ENCODE results near the gene SETBP1. TPM values are rescaled to one million over a fixed set of nuclear protein-coding genes. Genes with fewer than 3 reads are reported as not detected.

SETBP1 gene
- total RNA-seq, 1 donor from 2014 or later: 51.0 TPM

GRCh38 chr18:44841752-44842587 is 161.3 kb downstream of the SETBP1 start:
- DNase-seq (ENCODE audit: low spot score): no peak

GRCh38 chr18:44842588-44843412 is 162.1 kb downstream of the SETBP1 start:
- no peak for DNase-seq (ENCODE audit: low spot score)

GRCh38 chr18:44844486-44844885 is 163.8 kb downstream of the SETBP1 start:
- DNase-seq (ENCODE audit: low spot score): no peak

- no peak for DNase-seq (ENCODE audit: low spot score)
Measured at GRCh38 chr18:44846450-44846849, 165.8 kb downstream of the SETBP1 start.

GRCh38 chr18:44848644-44849335 is 168.1 kb downstream of the SETBP1 start:
- DNase-seq (ENCODE audit: low spot score): no peak

GRCh38 chr18:44849361-44849760 is 168.7 kb downstream of the SETBP1 start:
- DNase-seq (ENCODE audit: low spot score): no peak

GRCh38 chr18:44850001-44850400 is 169.3 kb downstream of the SETBP1 start:
- no peak for DNase-seq (ENCODE audit: low spot score)

GRCh38 chr18:44851856-44852621 is 171.4 kb downstream of the SETBP1 start:
- DNase-seq (ENCODE audit: low spot score): no peak

- no peak for DNase-seq (ENCODE audit: low spot score)
Measured at GRCh38 chr18:44852818-44853217, 172.1 kb downstream of the SETBP1 start.

GRCh38 chr18:44853430-44853829 is 172.7 kb downstream of the SETBP1 start:
- DNase-seq (ENCODE audit: low spot score): no peak

GRCh38 chr18:44855681-44856080 is 175.0 kb downstream of the SETBP1 start:
- DNase-seq (ENCODE audit: low spot score): no peak

- no peak for DNase-seq (ENCODE audit: low spot score)
Measured at GRCh38 chr18:44856157-44856556, 175.5 kb downstream of the SETBP1 start.

- no peak for DNase-seq (ENCODE audit: low spot score)
Measured at GRCh38 chr18:44857081-44857480, 176.4 kb downstream of the SETBP1 start.

GRCh38 chr18:44857744-44858491 is 177.2 kb downstream of the SETBP1 start:
- no peak for DNase-seq (ENCODE audit: low spot score)

GRCh38 chr18:44859263-44859662 is 178.6 kb downstream of the SETBP1 start:
- no peak for DNase-seq (ENCODE audit: low spot score)

- DNase-seq (ENCODE audit: low spot score): no peak
Measured at GRCh38 chr18:44859751-44860439, 179.2 kb downstream of the SETBP1 start.

GRCh38 chr18:44862112-44862511 is 181.4 kb downstream of the SETBP1 start:
- DNase-seq (ENCODE audit: low spot score): no peak

- DNase-seq (ENCODE audit: low spot score): no peak
Measured at GRCh38 chr18:44866103-44866502, 185.4 kb downstream of the SETBP1 start.

GRCh38 chr18:44869533-44869932 is 188.8 kb downstream of the SETBP1 start:
- no peak for DNase-seq (ENCODE audit: low spot score)
